CD4-positive, alpha-beta T cell treated with Interferon gamma for 1 hour (primary cell): ENCODE results near the gene TTYH3.
"Not testable (repeated sequence)": the region's sequence is repeated elsewhere in the genome, so short reads cannot be mapped to it uniquely, and the experiment has no call there.

ENCODE experiments used
- DNase-seq: peaks from one replicate; pipeline ENCODE4 v3.0.0-alpha.2; 2020

Gene TTYH3

DNA sequence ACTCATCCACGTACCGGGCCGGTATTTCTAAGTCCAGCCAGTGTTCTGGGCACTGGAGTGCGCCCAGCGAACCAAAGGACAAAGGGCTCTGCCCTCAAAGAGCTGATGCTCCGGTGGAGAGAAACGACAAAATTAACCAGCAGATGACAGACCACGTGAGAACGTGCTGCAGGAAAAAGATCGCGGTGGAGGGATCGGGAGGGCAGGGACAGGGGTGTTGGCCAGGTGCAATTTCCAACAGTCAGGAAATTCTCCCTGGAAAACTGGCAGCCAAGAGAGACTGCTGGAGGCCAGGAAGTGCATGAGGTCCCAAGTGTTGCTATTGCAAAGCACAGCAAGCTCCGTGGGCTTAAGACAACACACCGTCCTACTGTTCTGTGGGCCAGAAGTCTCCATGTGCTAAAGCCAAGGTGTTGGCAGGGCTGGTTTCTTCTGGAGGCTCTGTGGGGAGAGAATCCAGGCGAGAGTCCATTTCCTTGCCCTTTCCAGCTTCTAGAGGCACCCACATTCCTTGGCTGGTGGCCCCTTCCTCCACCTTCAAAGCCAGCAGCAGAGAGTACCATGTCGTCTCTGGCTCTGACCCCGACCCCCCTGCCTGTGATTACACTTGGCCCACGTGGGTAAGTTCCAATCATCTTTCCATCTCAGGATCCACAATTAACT lies 34.9 kb downstream of the TTYH3 start:
- DNase-seq, result no peak

DNA sequence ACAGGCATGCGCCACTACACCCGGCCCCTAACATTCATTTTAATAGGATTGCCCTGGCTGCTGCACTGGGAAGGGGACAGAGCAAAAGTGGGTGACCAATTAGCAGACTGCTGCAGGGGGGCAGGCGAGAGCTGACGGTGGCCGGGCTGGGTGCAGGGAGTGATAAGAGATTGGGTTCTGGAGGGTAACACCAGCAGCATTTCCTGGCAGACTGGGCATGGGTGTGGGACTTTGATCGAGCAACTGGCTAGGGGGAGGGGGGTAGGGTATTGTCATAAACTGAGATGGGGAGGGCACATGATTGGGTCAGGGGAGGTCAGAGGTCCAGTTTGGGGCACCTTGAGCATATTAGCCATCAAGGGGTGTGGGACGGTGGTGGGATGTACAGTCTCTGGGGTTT lies 36.1 kb downstream of the TTYH3 start:
- no peak for DNase-seq

DNA sequence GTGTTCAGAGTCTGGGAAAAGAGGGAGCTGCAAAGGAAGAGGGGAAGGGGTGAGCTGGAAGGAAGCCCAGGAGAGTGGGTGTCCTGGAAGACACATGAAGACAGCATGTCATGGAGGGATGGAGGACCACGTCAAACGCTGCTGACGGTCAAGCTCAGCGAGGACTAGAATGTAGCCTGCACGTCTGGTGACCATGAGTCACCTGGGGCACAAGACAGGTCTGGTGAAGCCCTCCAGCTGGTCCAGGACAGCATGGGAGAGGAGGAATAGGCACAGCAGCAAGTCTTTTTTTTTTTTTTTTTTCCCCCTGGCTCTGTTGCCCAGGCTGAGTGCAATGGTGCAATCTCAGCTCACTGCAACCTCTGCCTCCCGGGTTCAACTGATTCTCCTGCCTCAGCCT lies 36.6 kb downstream of the TTYH3 start:
- no peak for DNase-seq

DNA sequence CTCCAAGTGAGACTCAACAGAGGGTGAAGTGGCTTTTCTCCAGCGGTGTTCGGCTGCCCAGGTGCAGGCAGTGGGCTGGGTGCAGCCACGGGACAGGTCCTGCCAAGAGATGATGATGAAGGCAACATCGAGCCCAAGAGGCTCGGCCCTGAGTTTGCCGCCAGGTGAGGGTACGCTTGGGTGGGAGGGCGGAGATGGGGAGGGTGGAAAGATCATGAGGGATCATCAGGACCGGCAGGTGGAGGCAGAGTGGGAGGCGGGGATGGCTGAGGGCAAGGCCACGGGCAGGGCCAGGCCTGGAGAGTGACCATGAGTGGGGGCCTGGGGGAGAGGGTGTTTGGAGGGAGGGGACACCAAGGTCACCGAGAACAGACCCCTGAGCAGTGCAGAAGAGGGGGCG lies 38.4 kb downstream of the TTYH3 start:
- no peak for DNase-seq

DNA sequence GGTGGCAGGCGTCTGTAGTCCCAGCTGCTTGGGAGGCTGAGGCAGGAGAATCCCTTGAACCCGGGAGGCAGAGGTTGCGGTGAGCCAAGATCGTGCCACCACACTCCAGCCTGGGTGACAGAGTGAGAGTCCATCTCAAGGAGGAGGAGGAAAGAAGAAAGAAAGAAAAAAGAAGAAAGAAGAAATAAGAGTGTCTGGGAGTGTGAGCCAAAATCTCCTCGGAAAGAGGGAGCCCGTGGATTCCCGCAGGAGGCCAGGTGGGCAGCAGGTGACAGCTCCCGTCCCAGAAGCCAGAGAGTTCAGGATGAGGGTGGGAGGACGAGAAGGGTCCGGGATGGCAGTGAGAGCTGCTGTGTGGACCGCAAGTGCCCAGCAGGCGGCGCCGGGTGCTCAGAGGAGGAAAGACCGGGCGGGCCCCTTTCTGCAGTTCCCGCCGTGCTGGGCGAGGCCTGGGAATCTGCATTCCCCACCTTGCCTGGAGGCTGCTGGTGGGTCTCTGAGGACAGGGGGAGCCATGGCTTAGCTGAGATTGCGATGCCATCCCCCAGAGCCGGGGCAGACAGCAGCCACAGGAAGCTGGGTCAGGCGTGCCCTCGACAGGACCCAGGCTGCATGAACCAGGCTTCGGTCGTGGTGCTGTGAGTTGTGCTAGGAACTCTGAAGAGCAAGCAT lies 39.1 kb downstream of the TTYH3 start:
- peak; percentile 63 for DNase-seq

DNA sequence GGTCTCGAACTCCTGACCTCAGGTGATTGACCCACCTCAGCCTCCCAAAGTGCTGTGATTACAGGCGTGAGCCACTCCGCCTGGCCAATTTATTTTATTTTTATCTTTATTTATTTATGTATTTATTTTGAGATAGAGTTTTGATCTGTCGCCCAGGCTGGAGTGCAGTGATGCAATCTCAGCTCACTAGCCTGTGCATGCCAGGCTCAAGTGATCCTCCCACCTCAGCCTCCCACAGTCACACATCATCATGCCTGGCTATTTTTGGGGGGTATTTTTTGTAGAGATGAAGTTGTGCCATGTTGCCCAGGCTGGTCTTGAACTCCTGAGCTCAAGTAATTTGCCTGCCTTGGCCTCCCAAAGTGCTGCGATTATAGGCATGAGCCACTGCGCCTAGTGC lies 41.4 kb downstream of the TTYH3 start:
- DNase-seq, result not testable (repeated sequence)

DNA sequence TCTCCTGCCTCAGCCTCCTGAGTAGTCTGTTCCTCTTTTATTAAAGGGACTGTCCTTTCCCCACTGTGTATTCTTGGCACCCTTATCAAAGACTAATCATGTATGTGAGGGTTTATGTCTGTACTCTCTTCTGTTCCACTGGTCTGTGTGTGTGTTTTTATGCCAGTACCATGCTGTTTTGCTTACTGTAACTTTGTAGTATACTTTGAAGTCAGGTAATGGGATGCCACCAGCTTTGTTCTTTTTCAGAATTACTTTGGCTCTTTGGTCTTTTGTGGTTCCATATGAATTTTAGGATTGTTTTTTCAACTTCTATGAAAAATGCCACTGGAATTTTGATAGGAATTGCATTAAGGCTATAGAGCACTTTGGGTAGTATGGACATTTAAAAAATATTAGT lies 42.1 kb downstream of the TTYH3 start:
- no peak for DNase-seq

DNA sequence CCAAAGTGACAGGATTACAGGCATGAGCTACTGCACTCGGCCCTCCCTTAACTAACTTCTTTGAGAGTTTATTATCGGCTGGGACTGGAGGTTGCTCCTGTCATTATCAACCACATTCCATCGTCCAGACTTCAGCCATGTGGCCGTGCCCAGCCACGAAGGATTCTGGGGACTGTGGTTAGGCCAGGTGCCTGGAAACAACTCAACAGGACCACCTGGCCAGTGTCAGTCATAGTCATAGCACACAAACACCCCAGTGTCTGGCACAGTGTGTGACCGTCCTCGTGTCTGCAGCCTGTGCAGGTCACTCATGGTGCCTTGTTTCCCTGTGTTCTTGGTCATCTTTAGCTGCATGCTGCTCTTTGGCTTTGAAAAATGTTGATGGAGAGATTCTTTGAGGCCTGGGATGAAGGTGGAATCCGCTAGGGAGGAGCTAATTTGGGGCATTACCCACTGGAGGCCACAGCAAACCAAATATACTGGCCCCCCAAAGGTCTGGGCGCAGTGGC lies 43.5 kb downstream of the TTYH3 start:
- no peak for DNase-seq

DNA sequence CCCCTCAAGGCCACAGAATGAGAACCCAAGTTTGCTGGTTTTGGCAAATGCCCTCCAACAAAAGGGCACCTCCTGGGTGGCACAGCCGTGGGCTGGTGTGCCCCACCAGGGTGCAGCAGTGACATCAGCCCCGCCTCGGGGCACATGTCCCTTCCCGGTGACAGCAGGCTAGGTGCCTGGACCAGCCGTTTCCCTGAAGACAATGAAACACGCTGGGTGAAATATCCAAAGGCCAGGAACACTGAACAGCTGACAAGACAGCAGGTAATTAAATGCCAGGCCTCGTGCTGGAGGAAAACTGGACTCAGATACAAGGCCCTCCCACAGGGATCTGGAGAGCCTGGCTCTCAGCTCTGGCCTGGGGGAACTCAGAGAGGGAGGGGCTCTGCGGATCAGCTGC lies 44.8 kb downstream of the TTYH3 start:
- DNase-seq, result not testable (repeated sequence)

DNA sequence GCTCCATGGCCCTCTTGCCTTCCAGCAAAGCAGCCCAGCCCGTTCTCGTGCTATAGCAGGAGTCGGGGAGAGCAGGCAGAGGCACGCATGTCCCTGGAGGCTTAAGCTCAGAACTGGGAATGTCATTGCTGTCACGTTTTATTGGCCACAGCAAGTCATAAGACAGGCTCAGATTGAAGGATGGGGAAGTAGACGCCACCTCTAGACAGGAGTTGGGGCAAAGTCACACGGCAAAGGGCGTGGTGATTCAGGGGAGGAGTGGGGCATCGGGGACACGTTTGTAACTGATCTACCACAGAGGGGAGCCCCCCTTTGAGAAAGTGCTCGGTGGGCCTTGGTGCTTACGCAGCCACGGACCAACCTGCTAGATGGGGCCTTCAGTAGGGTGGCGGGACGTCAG lies 46.7 kb downstream of the TTYH3 start:
- DNase-seq, result not testable (repeated sequence)

DNA sequence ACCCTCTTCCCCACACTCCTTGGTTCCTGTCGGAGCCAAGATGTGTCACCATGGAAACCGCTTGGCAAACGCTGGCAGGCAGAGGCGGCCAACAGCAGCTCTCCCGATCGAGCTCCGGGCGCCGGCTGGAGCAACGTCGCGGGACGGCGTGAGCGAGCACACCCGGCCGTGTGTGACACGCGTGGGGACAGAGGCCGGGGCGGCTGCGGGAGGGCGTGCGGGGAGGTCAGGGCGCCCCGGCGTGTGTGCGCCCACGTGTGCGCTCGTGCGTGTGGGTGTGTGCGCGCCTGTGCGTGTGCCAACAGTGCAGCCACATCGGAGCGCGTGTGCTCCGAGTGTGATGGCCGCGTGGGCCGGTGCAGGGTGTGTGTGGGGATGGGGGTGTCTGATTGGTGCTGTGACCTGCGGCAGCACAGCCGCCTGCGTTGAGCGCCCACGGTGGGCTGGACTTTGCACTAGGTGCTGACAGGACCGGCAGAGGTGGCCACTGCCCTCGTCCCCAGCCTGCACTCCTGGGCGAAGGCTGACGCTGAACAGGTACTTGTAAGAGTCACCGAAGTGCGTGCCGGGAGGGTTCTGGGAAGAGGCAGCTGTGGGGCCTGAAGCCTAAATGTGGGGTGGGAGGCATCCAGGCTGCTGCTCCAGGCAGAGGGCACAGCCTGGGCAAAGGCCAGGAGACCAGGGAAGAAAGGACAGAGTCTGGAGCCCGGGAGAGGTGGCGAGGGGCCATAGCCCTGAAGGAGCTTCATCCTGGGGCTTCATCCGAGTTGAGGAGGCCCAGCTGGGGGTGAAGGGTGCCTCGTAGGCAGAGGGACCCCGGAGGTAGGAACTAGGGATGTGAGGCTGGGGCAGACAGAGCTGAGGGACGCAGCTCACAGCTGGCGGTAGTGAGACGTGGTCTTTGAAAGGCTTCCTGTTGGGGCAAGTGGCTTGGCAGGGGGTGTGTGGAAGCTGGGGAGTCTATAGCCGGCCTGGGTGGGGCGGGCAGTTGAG lies 47.6 kb downstream of the TTYH3 start:
- not testable (repeated sequence) for DNase-seq

DNA sequence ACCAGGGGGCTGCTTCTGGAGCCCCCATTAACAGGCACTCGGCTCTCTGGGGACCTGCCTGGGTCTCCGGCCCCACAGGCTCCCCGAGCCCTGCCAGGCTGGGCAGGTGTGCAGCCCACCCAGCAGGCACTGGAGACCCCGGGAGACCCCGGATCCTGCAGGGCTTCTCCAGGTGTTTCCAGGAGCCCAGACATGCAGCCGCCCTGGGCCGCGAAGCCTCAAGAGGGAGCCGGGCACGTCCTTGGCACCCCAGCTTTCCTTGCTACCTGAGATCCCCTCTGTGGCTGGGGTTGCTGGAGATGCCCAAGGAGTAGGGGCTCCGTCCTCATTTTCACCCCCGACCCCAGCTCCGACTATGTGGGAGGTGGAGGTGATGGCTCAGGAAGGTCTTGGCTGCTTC lies 48.5 kb downstream of the TTYH3 start:
- no peak for DNase-seq

DNA sequence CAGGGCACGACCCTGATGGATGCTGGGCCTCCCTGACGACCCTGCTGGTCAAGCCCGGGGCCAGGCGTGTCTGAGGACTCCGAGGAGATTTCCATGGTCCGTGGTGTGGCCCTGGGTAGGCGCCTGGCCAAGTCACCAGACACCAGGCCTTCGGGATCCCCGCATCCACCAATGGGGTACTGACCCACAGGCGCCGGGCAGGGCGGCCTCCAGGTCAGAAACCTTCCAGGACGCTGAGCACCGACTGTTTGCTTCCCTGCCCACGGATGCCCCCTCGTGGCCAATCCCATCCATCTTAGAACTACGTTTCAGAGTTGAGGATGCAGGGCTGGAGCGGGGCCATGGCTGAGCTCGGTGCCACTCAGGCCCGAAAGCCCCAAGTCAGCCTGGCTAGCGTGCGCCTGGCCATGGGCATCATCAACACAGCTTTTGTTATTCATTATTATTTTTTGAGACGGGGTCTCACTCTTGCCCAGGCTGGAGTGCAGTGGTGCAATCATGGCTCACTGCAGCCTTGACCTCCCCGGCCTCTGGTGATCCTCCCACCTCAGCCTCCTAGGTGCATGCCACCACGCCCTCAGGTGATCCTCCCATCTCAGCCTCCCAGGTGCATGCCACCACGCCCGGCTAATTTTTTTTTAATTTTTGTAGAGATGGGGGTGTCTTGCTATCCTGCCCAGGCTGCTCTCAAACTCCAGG lies 49.2 kb downstream of the TTYH3 start:
- peak; percentile 58 for DNase-seq

DNA sequence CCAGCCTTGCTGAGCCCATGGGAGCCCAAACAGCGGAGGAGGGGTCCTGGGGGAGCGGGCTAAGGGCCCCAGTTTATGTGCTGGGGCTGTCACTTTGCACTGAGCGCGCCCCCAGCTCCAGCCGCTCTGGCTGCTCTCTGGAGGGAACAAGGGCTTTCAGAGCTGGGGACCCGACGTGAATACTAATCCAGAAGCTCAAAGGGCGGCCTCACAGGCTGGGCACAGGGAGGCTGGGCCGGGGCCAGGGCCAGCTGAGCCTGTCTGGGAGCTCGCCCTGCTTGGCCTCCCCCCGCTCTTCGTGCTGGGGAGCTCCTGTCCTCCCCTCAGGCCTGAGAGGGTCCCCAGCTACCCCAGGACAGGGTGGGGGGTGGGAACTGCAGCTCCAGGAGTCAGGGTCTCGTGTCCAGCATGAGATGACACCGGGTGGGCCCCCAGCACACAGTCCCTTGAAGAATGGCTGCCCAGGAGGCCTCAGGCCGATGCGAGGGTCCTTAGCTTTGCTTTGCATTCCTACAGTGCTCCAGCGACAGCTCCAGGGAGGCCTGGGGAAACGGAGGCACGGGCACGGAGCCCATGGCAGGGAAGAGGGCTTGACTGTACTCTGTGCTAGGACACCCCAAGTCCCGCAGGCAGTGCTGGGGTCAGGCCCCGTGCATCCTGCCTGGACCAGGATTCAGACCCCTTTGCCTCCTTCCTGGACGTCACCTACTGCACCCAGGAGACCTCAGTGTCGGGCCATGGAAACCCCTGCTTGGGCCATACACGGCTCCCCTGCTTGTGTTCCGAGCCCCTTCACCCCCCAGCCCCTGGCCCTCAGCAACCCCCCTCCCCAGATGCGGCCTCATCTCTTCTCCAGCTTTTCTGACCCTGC lies 50.4 kb downstream of the TTYH3 start:
- DNase-seq, result no peak

DNA sequence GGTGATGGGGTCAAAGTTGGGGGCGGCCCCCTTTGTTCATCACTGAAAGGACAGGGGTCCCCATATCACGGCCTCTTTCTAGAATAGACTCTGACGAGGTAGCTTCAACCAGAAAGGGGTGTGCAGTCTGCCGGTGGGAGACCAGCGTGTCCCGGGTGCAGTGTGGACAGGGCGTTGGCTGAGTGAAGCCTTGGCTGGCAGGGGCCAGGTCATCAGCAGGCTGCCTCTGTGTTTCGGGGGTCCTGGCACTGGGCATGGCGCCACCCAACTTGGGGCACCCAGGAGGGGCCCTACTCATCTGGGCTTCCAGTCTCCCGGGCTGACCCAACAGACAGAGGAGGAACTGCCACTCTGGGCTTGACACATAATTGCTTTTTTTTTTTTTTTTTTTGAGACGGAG lies 52.7 kb downstream of the TTYH3 start:
- no peak for DNase-seq

DNA sequence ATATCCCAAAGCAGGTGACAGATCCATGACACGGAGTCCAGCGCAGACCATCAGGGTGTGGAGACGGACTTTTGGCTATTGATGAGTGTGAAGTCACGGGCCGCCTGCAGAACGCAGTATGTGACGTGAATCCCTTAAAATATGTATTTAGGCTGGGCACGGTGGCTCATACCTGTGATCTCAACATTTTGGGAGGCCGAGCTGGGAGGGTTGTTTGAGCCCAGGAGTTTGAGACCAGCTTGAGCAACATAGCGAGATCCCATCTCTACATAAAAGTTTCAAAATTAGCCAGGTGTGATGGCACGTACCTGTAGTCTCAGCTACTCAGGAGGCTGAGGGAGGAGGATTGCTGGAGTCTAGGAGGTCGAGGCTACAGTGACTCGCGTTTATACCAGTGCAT lies 54.3 kb downstream of the TTYH3 start:
- DNase-seq, result no peak

DNA sequence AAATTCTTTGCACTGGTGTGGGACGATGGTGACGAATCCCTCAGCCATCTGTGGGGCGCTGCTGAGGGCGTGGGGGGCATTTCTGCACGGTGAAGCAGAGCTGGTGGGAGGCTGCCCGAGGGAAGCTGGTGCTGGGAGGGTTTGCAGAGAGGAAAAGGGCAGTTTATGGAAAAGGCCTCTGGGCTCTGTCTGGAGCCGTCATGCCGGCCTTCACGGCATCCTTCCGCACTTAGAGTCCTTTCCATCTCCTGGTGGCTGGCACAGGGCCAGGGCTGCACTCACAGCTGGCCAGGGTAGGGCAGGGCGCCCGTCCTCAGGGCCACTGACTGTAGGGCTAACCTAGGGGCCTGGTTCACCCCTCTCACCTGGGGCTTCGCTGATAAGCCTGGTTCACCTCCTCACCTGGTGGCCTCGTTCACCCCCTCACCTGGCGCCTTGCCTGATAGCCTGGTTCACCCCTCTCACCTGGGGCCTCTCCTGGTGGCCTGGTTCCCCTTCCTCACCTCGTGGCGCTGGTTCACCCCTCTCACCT lies 55.6 kb downstream of the TTYH3 start:
- no peak for DNase-seq

DNA sequence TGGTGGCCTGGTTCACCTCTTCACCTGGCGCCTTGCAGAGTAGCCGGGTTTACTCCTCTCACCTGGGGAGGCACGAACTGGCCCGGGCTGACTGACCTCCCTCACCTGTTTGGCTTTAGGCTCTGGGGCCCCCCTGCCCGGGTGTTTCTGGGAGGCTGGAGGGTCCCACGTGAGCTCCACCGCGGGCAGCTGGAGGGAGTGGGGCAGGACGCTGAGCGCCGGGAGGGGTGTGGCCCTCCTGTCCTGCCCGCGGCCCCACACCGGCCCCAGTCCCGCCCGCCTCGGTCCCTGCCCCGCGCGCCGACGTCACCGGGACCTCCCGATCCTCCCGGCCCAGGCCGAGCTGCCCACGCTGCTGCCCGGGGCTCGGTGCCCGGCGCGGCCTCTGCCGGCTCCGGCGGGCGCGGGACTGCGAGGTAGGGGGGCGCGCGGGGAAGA lies 56.1 kb downstream of the TTYH3 start, which contains the start of gene AMZ1:
TSS of gene AMZ1 (plus strand) at position 322 of the 438 bp plus-strand sequence. CDS start 12,250 bp downstream, outside the sequence.
- no peak for DNase-seq

DNA sequence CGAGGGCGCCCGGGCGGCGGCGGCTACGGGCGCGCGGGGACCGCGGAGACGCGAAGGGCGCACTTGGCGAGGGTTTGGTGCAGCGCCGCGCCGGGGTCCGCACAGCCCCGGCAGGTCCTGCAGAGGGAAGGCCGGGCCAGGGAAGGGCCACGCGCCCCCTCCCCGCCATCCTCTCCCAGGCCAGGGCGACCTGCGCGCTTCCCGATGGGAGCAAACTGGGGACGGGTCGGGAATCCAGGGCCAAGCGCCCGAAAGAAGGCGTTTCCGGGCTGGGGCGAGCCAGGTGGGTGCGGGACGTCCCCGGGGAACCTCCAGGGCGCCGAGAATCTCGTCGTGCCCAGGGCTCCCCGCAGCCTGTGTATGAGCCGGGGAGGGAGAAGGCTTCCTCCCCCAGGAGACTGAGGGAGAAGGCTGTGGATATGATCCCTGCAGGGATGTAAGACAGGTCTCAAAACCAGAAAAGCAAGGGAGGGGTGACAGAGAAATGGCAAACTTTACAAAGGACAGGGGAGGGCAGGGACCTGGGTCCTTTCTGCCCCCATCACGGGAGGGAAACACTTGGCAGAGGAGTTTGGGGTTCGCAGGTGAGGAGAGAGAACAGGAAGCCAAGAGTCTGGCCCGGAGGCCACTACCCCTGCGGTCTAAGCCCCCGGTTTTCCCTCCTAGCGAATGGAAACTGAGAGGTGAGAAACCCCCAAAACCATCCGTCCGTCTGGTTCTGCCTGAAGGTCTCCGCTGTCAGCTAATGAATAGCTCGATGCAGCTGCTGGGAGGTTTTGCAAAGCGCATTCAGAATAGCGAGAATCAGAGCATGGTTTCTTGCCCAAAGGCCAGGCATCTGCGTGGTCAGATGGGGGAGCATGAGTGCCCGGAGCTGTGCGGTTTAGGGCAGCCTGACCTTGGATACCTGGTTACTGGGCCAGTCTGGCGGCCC lies 56.9 kb downstream of the TTYH3 start:
- no peak for DNase-seq

DNA sequence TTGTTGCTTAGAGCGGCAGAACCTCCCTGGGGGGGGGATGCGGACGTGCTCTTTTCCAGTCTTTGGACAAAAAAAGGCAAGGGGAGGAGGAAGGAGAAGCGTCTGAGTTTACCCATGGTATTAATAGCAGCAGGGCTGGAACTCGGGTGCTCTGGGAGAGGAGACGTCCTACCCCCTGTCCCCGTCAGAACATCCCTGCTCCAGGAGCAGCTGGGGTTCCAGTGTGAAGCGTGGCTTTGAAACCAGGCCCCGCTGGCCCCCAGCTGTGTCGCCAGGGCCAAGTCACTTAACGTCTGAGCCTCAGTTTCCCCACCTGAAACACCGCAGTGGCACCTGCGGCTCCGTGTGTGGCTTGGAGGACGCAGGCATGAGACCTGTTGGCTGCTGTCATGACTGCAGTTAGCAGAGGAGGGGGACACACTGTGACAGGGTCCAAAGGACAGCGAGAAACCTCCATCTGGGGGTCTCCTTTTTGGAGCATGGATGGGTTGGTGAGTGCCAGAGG lies 57.6 kb downstream of the TTYH3 start:
- DNase-seq, result no peak
